Activated naive CD8-positive, alpha-beta T cell treated with anti-CD3 and anti-CD28 coated beads, Interleukin-2, amount 50 U/mL, for 16 hours (primary cell): Measurements from ENCODE around the gene PRKAG3.
A peak's percentile ranks its signal among the peaks of the same experiment; 100 is the strongest.

Experiments used
- DNase-seq: peaks from one replicate; pipeline ENCODE4 v3.0.0-alpha.2; 2020; ENCODE audit warnings: low read depth, low spot score

Gene PRKAG3

GRCh38 chr2:218831378-218831990 is at the start of gene PRKAG3:
PRKAG3 (minus strand) TSS chr2:218831803.
- DNase-seq = no peak

- no peak for DNase-seq
Observed at GRCh38 chr2:218880859-218881594, 49.4 kb upstream of the PRKAG3 start.

GRCh38 chr2:218880102-218880858 is 48.7 kb upstream of the PRKAG3 start, which contains the start of gene WNT10A:
WNT10A (plus strand) TSS chr2:218880852; CDS start chr2:218880996, 144 bp downstream.
- peak; percentile 31 for DNase-seq

- DNase-seq = no peak
Observed at GRCh38 chr2:218879776-218880101, 48.1 kb upstream of the PRKAG3 start.

- no peak for DNase-seq
Observed at GRCh38 chr2:218878926-218879761, 47.5 kb upstream of the PRKAG3 start.

- DNase-seq = no peak
Observed at GRCh38 chr2:218878486-218878885, 46.9 kb upstream of the PRKAG3 start.

GRCh38 chr2:218877891-218878290 is 46.3 kb upstream of the PRKAG3 start:
- no peak for DNase-seq

- DNase-seq = no peak
Observed at GRCh38 chr2:218877331-218877730, 45.7 kb upstream of the PRKAG3 start.

GRCh38 chr2:218876562-218877219 is 45.1 kb upstream of the PRKAG3 start:
- DNase-seq = peak; percentile 50

GRCh38 chr2:218875692-218876246 is 44.2 kb upstream of the PRKAG3 start:
- DNase-seq = no peak

GRCh38 chr2:218873359-218874194 is 42.0 kb upstream of the PRKAG3 start:
- no peak for DNase-seq

GRCh38 chr2:218872645-218873358 is 41.2 kb upstream of the PRKAG3 start:
- DNase-seq = no peak

- DNase-seq = no peak
Observed at GRCh38 chr2:218871345-218872302, 40.0 kb upstream of the PRKAG3 start.

- DNase-seq = no peak
Observed at GRCh38 chr2:218870984-218871344, 39.4 kb upstream of the PRKAG3 start.

GRCh38 chr2:218869064-218869463 is 37.5 kb upstream of the PRKAG3 start:
- no peak for DNase-seq

- no peak for DNase-seq
Observed at GRCh38 chr2:218867900-218868299, 36.3 kb upstream of the PRKAG3 start.

GRCh38 chr2:218865999-218866398 is 34.4 kb upstream of the PRKAG3 start:
- no peak for DNase-seq

- DNase-seq = no peak
Observed at GRCh38 chr2:218865396-218865795, 33.8 kb upstream of the PRKAG3 start.
